ENCODE measurements around the gene NRN1L.
A peak's percentile ranks its signal among the peaks of the same experiment; 100 is the strongest.
"Not testable (repeated sequence)": the region's sequence is repeated elsewhere in the genome, so short reads cannot be mapped to it uniquely, and the experiment has no call there.

The NRN1L gene

GRCh38 chr16:67884684-67885083 lies at the start of gene NRN1L:
NRN1L (plus strand) TSS chr16:67884885; CDS start chr16:67884904, 19 bp downstream.
- H3K9ac ChIP-seq (ENCODE audit: low read length): no peak within 1 kb of the TSS
- TF ChIP-seq CTCF (IDR thresholded peaks at IDR 0.05; ENCODE audit: low read length) (no peak), EZH2 (IDR thresholded peaks at IDR 0.05; ENCODE audit: borderline replicate concordance, low read length) (no peak)
- H3K36me3 ChIP-seq (ENCODE audit: insufficient read depth, low read length): peaks cover 68% of the 10 kb centered on the region
- no peaks in the 10 kb centered on the region for H3K4me1 ChIP-seq (ENCODE audit: insufficient read depth, low read length, severe bottlenecking)
- no peaks in the 10 kb centered on the region for H3K27me3 ChIP-seq (ENCODE audit: insufficient read depth, low read length)
- no peak within 1 kb of the TSS for H3K4me2 ChIP-seq (ENCODE audit: low read length)
- H3K9me3 ChIP-seq (ENCODE audit: low read length): no peaks in the 10 kb centered on the region
- H3K27ac ChIP-seq (ENCODE audit: low read depth, low read length, poor library complexity, severe bottlenecking): no peak within 1 kb of the TSS
- H3K9me2 ChIP-seq (ENCODE audit: low read depth, low read length): no peaks in the 10 kb centered on the region
- H3F3A ChIP-seq (ENCODE audit: insufficient read depth, low read length): no peaks in the 10 kb centered on the region
- no peak within 1 kb of the TSS for H2AFZ ChIP-seq (ENCODE audit: low read length)
- H3K79me2 ChIP-seq (ENCODE audit: insufficient read depth, low read length): no peaks in the 10 kb centered on the region
- H3K4me3 ChIP-seq (ENCODE audit: low read depth, low read length, poor library complexity, severe bottlenecking): no peak within 1 kb of the TSS
- no peaks in the 10 kb centered on the region for H4K20me1 ChIP-seq (ENCODE audit: insufficient read depth, low read length)

- H3K9ac ChIP-seq (ENCODE audit: low read length); H3K4me3 ChIP-seq (ENCODE audit: low read depth, low read length, poor library complexity, severe bottlenecking); H4K20me1 ChIP-seq (ENCODE audit: insufficient read depth, low read length); H3K9me2 ChIP-seq (ENCODE audit: low read depth, low read length); H3K27ac ChIP-seq (ENCODE audit: low read depth, low read length, poor library complexity, severe bottlenecking); H3K9me3 ChIP-seq (ENCODE audit: low read length); H3K79me2 ChIP-seq (ENCODE audit: insufficient read depth, low read length); H2AFZ ChIP-seq (ENCODE audit: low read length); H3K27me3 ChIP-seq (ENCODE audit: insufficient read depth, low read length); H3K4me2 ChIP-seq (ENCODE audit: low read length); H3K36me3 ChIP-seq (ENCODE audit: insufficient read depth, low read length); H3F3A ChIP-seq (ENCODE audit: insufficient read depth, low read length): not testable (repeated sequence)
- peaks cover 22% of the 10 kb centered on the region for H3K4me1 ChIP-seq (ENCODE audit: insufficient read depth, low read length, severe bottlenecking)
Measured at GRCh38 chr16:67837190-67837589, 47.5 kb upstream of the NRN1L start.

GRCh38 chr16:67837811-67838210 lies 46.9 kb upstream of the NRN1L start:
- H3K36me3 ChIP-seq (ENCODE audit: insufficient read depth, low read length): no peaks in the 10 kb centered on the region
- TF ChIP-seq EZH2 (IDR thresholded peaks at IDR 0.05; ENCODE audit: borderline replicate concordance, low read length) (no peak), CTCF (IDR thresholded peaks at IDR 0.05; ENCODE audit: low read length) (no peak)
- H3F3A ChIP-seq (ENCODE audit: insufficient read depth, low read length): no peaks in the 10 kb centered on the region
- no peaks in the 10 kb centered on the region for H3K27me3 ChIP-seq (ENCODE audit: insufficient read depth, low read length)
- H4K20me1 ChIP-seq (ENCODE audit: insufficient read depth, low read length): no peaks in the 10 kb centered on the region
- H3K9me3 ChIP-seq (ENCODE audit: low read length): no peaks in the 10 kb centered on the region
- no peak overlapping the region for H3K4me2 ChIP-seq (ENCODE audit: low read length)
- 0 out of 2 replicates have a peak, but pooled peaks cover 3% of the 10 kb centered on the region for H3K79me2 ChIP-seq (ENCODE audit: insufficient read depth, low read length)
- no peak overlapping the region for H3K27ac ChIP-seq (ENCODE audit: low read depth, low read length, poor library complexity, severe bottlenecking)
- no peak overlapping the region for H3K9ac ChIP-seq (ENCODE audit: low read length)
- H3K4me1 ChIP-seq (ENCODE audit: insufficient read depth, low read length, severe bottlenecking): peaks cover 16% of the 10 kb centered on the region
- no peaks in the 10 kb centered on the region for H3K9me2 ChIP-seq (ENCODE audit: low read depth, low read length)
- H3K4me3 ChIP-seq (ENCODE audit: low read depth, low read length, poor library complexity, severe bottlenecking): no peak overlapping the region
- H2AFZ ChIP-seq (ENCODE audit: low read length): no peak overlapping the region

- Histone ChIP-seq H3K4me1 (ENCODE audit: insufficient read depth, low read length, severe bottlenecking) (peaks cover 41% of the 10 kb centered on the region), H3K4me3 (ENCODE audit: low read depth, low read length, poor library complexity, severe bottlenecking) (peak overlapping the region; percentile 95), H3K9me3 (ENCODE audit: low read length) (no peaks in the 10 kb centered on the region), H3F3A (ENCODE audit: insufficient read depth, low read length) (no peaks in the 10 kb centered on the region), H2AFZ (ENCODE audit: low read length) (peak overlapping the region; percentile 57; the same call in 1 of the 2 replicates), H3K9me2 (ENCODE audit: low read depth, low read length) (no peaks in the 10 kb centered on the region), H3K9ac (ENCODE audit: low read length) (peak overlapping the region; percentile 90), H3K79me2 (ENCODE audit: insufficient read depth, low read length) (no peaks in the 10 kb centered on the region), H4K20me1 (ENCODE audit: insufficient read depth, low read length) (no peaks in the 10 kb centered on the region), H3K27me3 (ENCODE audit: insufficient read depth, low read length) (no peaks in the 10 kb centered on the region), H3K36me3 (ENCODE audit: insufficient read depth, low read length) (no peaks in the 10 kb centered on the region; the same call in 1 of the 2 replicates), H3K27ac (ENCODE audit: low read depth, low read length, poor library complexity, severe bottlenecking) (peak overlapping the region; percentile 82), H3K4me2 (ENCODE audit: low read length) (peak overlapping the region; percentile 92)
- TF ChIP-seq EZH2 (IDR thresholded peaks at IDR 0.05; ENCODE audit: borderline replicate concordance, low read length) (no peak), CTCF (IDR thresholded peaks at IDR 0.05; ENCODE audit: low read length) (no peak)
Measured at GRCh38 chr16:67841198-67841815, 43.4 kb upstream of the NRN1L start.

All from OCI-LY1 (cell line).